PFSK-1 (cell line): Measurements from ENCODE around the gene MAP3K19.

Experiments
- FOXP2 ChIP-seq: optimal IDR thresholded peaks from 2 replicates; pipeline ENCODE3; 2011; ENCODE audit warnings: borderline replicate concordance, control low read depth, inconsistent platforms; ENCODE audit not compliant: insufficient read depth; ENCODE audit errors: extremely low read length, extremely low read depth
- POLR2AphosphoS5 ChIP-seq: IDR thresholded peaks from 2 replicates; pipeline ENCODE4 v1.6.1; 2012; ENCODE audit warnings: low read depth, mild to moderate bottlenecking, control low read depth, low read length, moderate library complexity
- REST ChIP-seq, 2 experiments: IDR thresholded peaks; 2 replicates each; pipeline versions ENCODE4 v1.6.1 to v1.8.0; 2011 to 2012; ENCODE audit warnings: low read depth in 2 of 2, low read length in 2 of 2, control low read depth in 1 of 2, inconsistent platforms in 1 of 2, mild to moderate bottlenecking in 1 of 2, moderate library complexity in 1 of 2; ENCODE audit not compliant: insufficient read depth in 1 of 2
- SIN3A ChIP-seq: IDR thresholded peaks from 2 replicates; pipeline ENCODE4 v1.6.1; 2012; ENCODE audit warnings: mild to moderate bottlenecking, low read length, moderate library complexity, borderline replicate concordance; ENCODE audit not compliant: insufficient read depth
- TAF1 ChIP-seq: IDR thresholded peaks from 2 replicates; pipeline ENCODE4 v1.6.1; 2012; ENCODE audit warnings: low read length, control low read depth, borderline replicate concordance; ENCODE audit not compliant: insufficient read depth

- 0 out of 2 replicates have a peak, but pooled peaks have one; percentile 17 for TF ChIP-seq POLR2AphosphoS5
- no peak; a peak in 1 of 4 replicates for TF ChIP-seq REST (IDR thresholded peaks at IDR 0.05; ENCODE audit: insufficient read depth in 1 of 2, low read depth in 2 of 2, low read length in 2 of 2)
- TF ChIP-seq TAF1 = peak; percentile 80; the same call in 1 of the 2 replicates
- TF ChIP-seq SIN3A = peak; percentile 49; the same call in 1 of the 2 replicates
- TF ChIP-seq FOXP2 = peak; percentile 24
These were observed 128.5 kb downstream of the MAP3K19 start, which contains the start of gene CCNT2 for GRCh38 chr2:134918526-134919340.
